DMS114 treated with DMSO at 0.1 percent for 48 hours (cell line): ENCODE measurements around the gene GYPC.

Experiments
- DNase-seq: peaks from one replicate; lab custom pipeline; 2025; ENCODE audit not compliant: unreplicated experiment; lab: John Stamatoyannopoulos, UW

The GYPC gene

DNA sequence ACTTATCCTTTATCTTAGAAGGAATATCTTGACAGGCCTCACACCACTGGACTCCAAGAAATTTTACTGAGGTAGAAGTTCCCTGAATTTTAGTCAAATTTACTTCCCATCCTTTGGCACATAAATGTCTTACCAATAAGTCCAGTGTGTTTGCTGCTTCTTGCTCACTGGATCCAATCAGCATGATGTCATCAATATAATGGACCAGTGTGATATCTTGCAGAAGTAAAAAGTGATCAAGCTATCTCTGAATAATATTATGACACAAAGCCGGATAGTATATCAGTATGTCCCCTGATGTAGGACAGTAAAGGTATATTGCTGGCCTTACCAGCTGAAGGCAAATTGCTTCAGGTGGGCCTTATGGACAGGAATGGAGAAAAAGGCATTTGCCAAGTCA lies 6.9 kb upstream of the GYPC start:
- no peak for DNase-seq

DNA sequence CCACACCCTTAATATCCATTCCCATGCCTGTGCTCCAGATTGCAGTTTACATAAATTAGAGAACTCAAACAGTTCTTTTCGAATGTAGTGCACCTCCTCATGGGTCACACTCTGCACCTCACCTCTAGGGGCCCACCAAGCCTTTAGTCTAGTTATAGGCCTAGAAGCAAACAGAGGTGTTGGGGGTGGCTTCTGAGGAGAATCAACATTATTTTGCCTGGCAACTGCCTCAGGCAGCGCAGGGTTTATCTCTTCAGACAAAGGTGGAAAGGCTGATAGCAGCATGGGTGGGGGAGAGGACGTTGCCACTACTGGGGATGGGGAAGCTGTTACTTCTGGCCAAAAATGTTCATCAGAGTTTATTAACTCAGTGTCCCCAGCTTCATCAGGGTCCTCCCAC lies 5.0 kb upstream of the GYPC start:
- no peak for DNase-seq

DNA sequence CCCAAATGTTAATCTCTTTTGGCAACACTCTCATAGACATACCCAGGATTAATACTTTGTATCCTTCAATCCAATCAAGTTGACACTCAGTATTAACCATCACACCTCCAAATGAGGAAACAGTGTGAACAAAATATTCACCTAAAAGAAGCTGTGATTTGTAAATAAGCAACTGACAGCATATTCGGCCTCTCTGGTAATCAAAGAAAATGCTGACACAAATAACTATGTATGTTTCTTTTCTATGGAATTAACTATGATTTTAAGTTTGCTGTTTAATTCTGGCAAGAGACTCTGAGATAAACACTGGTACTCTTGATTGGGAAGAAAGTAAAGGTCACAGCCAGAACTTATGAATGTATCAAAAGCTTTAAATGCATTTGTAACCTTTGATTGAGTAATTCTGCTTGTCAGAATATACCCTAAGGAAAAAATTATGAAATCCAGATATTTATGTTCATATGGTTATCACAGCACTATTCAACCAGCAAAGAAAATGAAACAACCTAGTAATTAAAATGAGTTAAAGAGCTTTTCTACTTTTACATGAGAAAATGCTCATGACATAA lies 3.6 kb upstream of the GYPC start:
- no peak for DNase-seq

- DNase-seq, result no peak
Measured at GRCh38 chr2:126653109-126653508, 2.8 kb upstream of the GYPC start.

DNA sequence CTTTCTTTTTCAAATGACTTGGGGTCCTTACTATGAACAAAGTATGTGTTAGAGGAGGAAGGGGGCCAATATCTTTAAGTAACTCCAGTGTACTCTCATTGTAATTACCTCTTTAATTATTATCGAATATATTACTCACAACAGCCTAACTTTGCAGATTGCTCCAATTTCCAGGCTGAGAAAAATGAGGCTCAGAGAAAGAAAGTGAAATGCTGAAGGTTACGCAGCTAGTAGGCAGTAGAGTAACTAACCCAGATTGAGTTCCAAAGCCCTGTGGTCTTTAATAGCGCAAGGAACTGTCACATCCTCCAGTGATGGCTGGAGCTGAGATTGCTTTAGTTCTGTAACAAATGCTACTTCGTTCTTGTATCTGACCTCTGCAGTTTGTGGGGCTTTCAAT lies 2.2 kb upstream of the GYPC start:
- DNase-seq, result no peak

- DNase-seq, result no peak
Measured at GRCh38 chr2:126655051-126655450, 907 bp upstream of the GYPC start.

GRCh38 chr2:126656431-126657147 lies 631 bp downstream of the GYPC start:
- DNase-seq, result no peak

DNA sequence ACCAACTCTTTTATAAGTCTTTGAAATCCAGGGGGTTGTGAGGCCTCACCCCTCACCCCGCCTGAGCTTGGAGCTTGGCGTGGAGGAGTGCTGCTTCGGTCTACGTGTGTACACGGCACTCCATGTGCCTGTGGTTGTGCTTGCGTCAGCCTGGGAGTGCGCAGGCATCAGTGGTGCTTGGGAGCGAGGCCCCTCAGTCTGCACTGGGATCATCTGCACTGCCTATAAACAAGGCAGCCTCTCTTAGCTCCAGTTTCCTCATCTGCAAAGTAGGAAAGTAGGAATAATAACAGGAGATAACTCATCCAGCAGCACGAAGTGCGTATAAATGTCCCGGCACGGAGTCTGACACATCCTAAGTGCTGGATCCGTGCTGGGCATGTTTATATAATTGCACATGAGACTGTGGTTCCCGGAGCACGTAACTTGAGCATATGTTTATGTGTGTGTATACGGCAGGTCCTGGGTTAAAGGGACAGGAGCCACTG lies 1.2 kb downstream of the GYPC start:
- no peak for DNase-seq

- DNase-seq, result no peak
Measured at GRCh38 chr2:126657636-126658318, 1.8 kb downstream of the GYPC start.

GRCh38 chr2:126658319-126658904 lies 2.5 kb downstream of the GYPC start:
- DNase-seq, result no peak

GRCh38 chr2:126658905-126659561 lies 3.1 kb downstream of the GYPC start:
- DNase-seq, result no peak

DNA sequence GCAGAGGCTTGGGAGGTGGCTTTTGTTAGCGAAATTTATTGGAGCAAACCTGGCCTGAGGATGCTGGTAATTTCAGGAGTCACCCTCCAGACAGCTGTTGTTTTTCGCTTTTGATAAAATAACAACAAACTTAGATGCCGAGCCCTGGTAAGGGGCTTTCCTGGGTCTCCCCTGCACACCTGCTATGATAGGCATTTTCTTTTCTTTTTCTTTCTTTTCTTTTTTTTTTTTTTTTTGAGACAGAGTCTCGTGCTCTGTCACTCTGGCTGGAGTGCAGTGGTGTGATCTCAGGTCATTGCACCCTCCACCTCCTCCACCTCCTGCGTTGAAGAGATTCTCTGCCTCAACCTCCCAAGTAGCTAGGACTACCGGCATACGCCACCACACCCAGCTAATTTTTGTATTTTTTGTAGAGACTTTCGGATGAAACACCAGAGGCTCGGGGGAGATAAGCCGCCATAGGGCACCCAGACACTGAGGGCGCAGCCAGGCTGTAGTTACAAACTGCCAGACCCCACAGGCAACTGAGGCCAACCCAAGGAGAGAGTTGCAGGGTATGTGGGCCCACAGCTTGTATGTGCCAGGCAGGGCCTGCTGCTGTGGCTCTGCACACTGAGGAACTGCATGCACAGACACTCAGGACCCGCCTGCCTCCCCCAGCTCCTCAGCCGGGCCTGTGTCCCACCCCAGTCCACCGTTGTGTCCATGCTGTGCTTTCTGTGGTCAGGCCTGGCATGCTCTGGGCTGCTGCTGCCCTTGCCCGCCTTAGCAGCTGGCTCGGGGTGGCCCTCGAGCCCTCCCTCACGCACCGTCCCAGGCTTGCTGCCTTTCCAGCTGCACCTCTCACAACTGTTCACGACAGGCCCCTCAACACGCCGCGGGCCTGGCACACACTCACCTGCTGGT lies 3.9 kb downstream of the GYPC start:
- DNase-seq, result no peak

DNA sequence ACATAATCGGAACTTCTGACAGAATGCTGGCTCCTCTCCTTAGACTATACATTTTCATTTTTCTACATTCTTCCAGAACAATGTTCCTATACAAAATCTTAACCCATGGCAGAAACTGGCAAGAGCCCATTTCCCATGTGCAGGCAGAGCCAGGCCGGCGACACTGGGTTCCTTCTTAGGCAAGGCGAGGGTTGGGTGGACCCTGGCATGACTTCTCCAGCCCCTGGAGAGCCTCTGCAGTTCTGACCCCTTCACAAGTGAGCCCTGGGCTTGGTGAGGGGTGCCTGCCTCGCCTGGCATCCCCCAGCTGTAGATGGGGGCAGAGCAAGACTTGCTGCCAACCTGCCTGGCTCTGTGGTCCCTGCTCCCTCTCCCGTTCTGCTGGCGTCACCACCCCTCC lies 5.0 kb downstream of the GYPC start:
- DNase-seq, result no peak

GRCh38 chr2:126661702-126662500 lies 5.9 kb downstream of the GYPC start:
- no peak for DNase-seq

- no peak for DNase-seq
Measured at GRCh38 chr2:126662621-126663020, 6.7 kb downstream of the GYPC start.

DNA sequence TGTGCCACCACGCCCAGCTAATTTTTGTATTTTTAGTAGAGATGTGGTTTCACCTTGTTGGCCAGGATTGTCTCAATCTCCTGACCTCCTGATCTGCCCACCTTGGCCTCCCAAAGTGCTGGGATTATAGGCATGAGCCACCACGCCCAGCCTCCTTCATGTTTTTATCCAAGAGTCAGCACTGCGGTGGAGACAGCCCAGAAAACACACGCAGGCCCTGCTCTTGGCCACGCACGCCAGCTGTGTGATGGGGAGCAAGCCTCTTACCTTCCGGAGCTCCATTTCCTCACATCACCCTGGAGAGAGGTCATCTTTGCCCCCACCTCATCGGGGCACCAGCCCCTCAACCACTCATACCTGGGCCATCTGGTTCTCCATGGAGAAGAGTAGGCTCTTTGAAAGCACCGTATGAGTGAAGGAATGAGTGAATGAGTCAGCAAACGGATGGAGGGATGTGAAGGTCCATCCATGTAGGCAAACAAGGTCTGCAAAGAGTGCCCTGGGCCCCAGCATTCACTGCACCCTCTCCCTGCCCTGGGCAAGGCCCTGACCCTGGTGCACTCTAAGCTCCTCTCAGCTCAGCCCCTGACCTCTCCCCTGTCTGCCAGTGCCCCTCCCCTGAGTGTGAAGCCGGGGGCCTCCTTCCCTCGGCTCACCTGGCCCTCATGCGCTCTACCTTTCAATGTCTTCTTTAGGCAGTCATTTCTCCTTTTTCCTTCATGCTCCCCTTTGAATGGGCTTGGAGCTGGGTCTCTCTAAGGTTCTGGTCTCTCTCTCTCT lies 7.4 kb downstream of the GYPC start:
- no peak for DNase-seq

DNA sequence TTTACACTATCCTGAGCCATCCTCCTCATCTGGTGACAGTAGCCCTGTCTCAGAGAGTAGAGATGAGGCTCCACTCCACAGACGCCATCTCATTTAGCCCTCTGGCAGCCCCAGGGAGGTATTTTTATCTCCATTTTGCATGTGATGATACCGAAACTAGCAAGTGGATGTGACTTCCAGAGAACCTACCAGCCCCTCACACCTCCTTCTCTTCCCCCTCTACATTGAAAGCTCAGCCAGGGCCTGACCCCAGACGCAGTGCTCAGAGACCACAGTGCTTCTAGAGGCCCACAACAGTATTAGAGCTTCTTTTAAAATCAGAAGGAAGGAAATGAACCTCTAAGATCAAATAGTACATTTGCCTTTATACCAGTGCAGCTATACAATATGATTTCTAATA lies 8.3 kb downstream of the GYPC start:
- DNase-seq, result no peak

- no peak for DNase-seq
Measured at GRCh38 chr2:126664639-126665038, 8.7 kb downstream of the GYPC start.

GRCh38 chr2:126665483-126665882 lies 9.5 kb downstream of the GYPC start:
- DNase-seq, result no peak
